CD14-positive monocyte (primary cell): ENCODE measurements around the gene NUTM1. TPM values are rescaled to one million over a fixed set of nuclear protein-coding genes. Genes with fewer than 3 reads are reported as not detected.

Source experiments
- DNase-seq, 3 donors: peaks; one replicate each; pipeline ENCODE4 v3.0.0-alpha.2; 2011 to 2022
- H2AFZ ChIP-seq: 2 replicates; pipeline ENCODE4 v1.6.0; 2012; ENCODE audit warnings: mild to moderate bottlenecking, low read depth, low read length, inconsistent platforms; ENCODE audit not compliant: insufficient read depth, poor library complexity, severe bottlenecking
- H3K27ac ChIP-seq, 2 donors: 1 replicate in 1 of 2; 2 replicates in 1 of 2; pipeline ENCODE4 v1.5.1; 2012 to 2013; ENCODE audit warnings: low read length in 2 of 2, control low read depth in 1 of 2, inconsistent platforms in 1 of 2, low read depth in 1 of 2, mild to moderate bottlenecking in 1 of 2
- H3K27me3 ChIP-seq, 2 donors: one replicate each; pipeline versions ENCODE4 v1.6.0 to v1.6.1; 2011 to 2013; ENCODE audit warnings: low read length in 2 of 2; ENCODE audit not compliant: control insufficient read depth in 2 of 2, insufficient read depth in 2 of 2
- H3K36me3 ChIP-seq, 2 donors: replicated peaks in 1 of 2; 1 replicate in 1 of 2; 2 replicates in 1 of 2; pipeline versions ENCODE4 v1.5.1 to v1.6.1; 2012 to 2013; ENCODE audit warnings: low read length in 2 of 2, control low read depth in 1 of 2, inconsistent platforms in 1 of 2, mild to moderate bottlenecking in 1 of 2; ENCODE audit not compliant: insufficient read depth in 2 of 2, control insufficient read depth in 1 of 2
- H3K4me1 ChIP-seq, 2 donors: 1 replicate in 1 of 2; 2 replicates in 1 of 2; pipeline versions ENCODE4 v1.5.1 to v1.6.1; 2012 to 2013; ENCODE audit warnings: low read length in 2 of 2, control low read depth in 1 of 2, inconsistent platforms in 1 of 2, mild to moderate bottlenecking in 1 of 2, moderate library complexity in 1 of 2; ENCODE audit not compliant: insufficient read depth in 2 of 2, control insufficient read depth in 1 of 2
- H3K4me2 ChIP-seq: replicated peaks from 2 replicates; pipeline ENCODE3; 2012; ENCODE audit warnings: low read length, moderate library complexity, mild to moderate bottlenecking; ENCODE audit not compliant: poor library complexity, severe bottlenecking; ENCODE audit errors: extremely low read depth
- H3K4me3 ChIP-seq, 3 experiments: fragments of 200-600 bp in 1 of 3; sonication (generic) in 1 of 3; replicated peaks in 1 of 3; 1 replicate in 2 of 3; 2 replicates in 1 of 3; pipeline ENCODE4 v1.5.1; 2011 to 2013; ENCODE audit warnings: low read length in 3 of 3, mild to moderate bottlenecking in 3 of 3, control low read depth in 2 of 3, low read depth in 2 of 3, inconsistent platforms in 1 of 3, moderate library complexity in 1 of 3
- H3K79me2 ChIP-seq: 2 replicates; pipeline ENCODE4 v1.6.0; 2012; ENCODE audit warnings: mild to moderate bottlenecking, control low read depth, inconsistent platforms, low read length, moderate library complexity; ENCODE audit not compliant: insufficient read depth
- H3K9ac ChIP-seq: 2 replicates; pipeline ENCODE4 v1.6.0; 2017; ENCODE audit warnings: low read length, mild to moderate bottlenecking; ENCODE audit not compliant: insufficient read depth, poor library complexity, severe bottlenecking
- H3K9me3 ChIP-seq, 2 donors: replicated peaks in 1 of 2; 1 replicate in 1 of 2; 2 replicates in 1 of 2; pipeline versions ENCODE4 v1.5.1 to v1.6.1; 2012 to 2013; ENCODE audit warnings: low read length in 2 of 2, control low read depth in 1 of 2; ENCODE audit not compliant: control insufficient read depth in 1 of 2, insufficient read depth in 1 of 2
- H4K20me1 ChIP-seq: 2 replicates; pipeline ENCODE4 v1.6.0; 2012; ENCODE audit warnings: mild to moderate bottlenecking, low read length, control low read depth, moderate library complexity; ENCODE audit not compliant: insufficient read depth
- H3K27ac Mint-ChIP-seq, 7 donors: one replicate each; pipeline ENCODE4 v1.8.0; 2020; ENCODE audit warnings: mild to moderate bottlenecking in 7 of 7, mixed read lengths in 7 of 7, moderate library complexity in 6 of 7, inconsistent platforms in 2 of 7
- H3K27me3 Mint-ChIP-seq, 3 donors: one replicate each; pipeline ENCODE4 v1.8.0; 2021 to 2022; ENCODE audit warnings: low read depth in 3 of 3, mild to moderate bottlenecking in 3 of 3, mixed read lengths in 3 of 3, moderate library complexity in 3 of 3, inconsistent platforms in 1 of 3
- H3K36me3 Mint-ChIP-seq, 2 donors: one replicate each; pipeline ENCODE4 v1.8.0; 2020; ENCODE audit warnings: mixed read lengths in 2 of 2, inconsistent platforms in 1 of 2, mild to moderate bottlenecking in 1 of 2
- H3K4me1 Mint-ChIP-seq: one replicate; pipeline ENCODE4 v1.8.0; 2020; ENCODE audit warnings: mild to moderate bottlenecking, mixed read lengths
- H3K4me3 Mint-ChIP-seq, 2 donors: one replicate each; pipeline ENCODE4 v1.8.0; 2020; ENCODE audit warnings: mild to moderate bottlenecking in 2 of 2, mixed read lengths in 2 of 2, moderate library complexity in 1 of 2
- H3K9me3 Mint-ChIP-seq, 7 donors: one replicate each; pipeline ENCODE4 v1.8.0; 2020 to 2022; ENCODE audit warnings: mixed read lengths in 7 of 7, mild to moderate bottlenecking in 6 of 7, moderate library complexity in 6 of 7, inconsistent platforms in 2 of 7
- CTCF ChIP-seq: fragments of 200-600 bp; IDR thresholded peaks from one replicate; pipeline ENCODE4 v1.8.0; 2022; ENCODE audit warnings: antibody characterized with exemption, mild to moderate bottlenecking
- WGBS: methylation state at CpG from one replicate; pipeline ENCODE4 v1.1.5; 2013; ENCODE audit warnings: missing lambda C conversion rate; ENCODE audit not compliant: insufficient coverage; 5-methylcytosine and 5-hydroxymethylcytosine counted together
- intact Hi-C, 2 donors: fragments of 100-400 bp; cut with micrococcal nuclease; formaldehyde crosslinking; loops; one replicate each; pipeline versions ENCODE4 v1.15.0 to v1.15.1; 2023
- polyA plus RNA-seq, 3 donors: library from polyadenylated mRNA; depleted of rRNA in 1 of 3; unstranded in 2 of 3; stranded (reverse) in 1 of 3; fragments of 300-500 nt in 2 of 3; fragments of >200 nt in 1 of 3; fragmentation: Illumina TruSeq in 2 of 3; gene quantifications; 1 replicate in 2 of 3; 2 replicates in 1 of 3; pipeline ENCODE4 v1.2.3, GENCODE V29; 2012 to 2021

Gene NUTM1
- polyA plus RNA-seq, 3 donors, result not detected

DNA sequence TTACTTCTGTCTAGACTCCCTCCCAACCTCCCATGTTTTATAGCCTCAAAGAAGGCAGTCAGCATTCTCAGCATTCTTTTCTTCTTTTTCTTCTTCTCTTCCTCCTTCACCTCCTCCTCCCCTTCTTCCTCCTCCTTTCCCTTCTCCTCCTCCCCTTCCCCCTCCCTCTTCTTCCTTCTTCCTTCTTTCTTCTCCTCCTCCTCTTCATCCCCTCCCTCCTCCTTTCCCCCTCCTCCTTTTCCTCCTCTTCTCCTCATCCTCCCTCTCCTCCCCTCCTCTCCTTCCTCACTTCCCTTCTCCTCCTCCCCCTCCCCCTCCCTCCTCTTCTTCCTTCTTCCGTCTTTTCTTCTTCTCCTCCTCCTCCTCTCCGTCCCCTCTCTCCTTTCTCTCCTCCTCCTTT is 27.5 kb downstream of the NUTM1 start:
- 45% methylated on average over 2 of the region's 2 CpGs for whole genome bisulfite sequencing
- H3K27me3 ChIP-seq, result no peaks in the 10 kb centered on the region
- H3K27me3 Mint-ChIP-seq, result peaks cover 2 to 3% (median 2%) of the 10 kb centered on the region in 3 donors

GRCh38 chr15:34373951-34374350 is 30.8 kb downstream of the NUTM1 start:
- Mint-ChIP-seq H3K27ac (no peak overlapping the region), H3K4me3 (no peak overlapping the region), H3K9me3 (peaks cover 0 to 6% (median 0%) of the 10 kb centered on the region in 7 donors), H3K27me3 (peaks cover 2 to 7% (median 3%) of the 10 kb centered on the region in 3 donors), H3K4me1 (peaks cover 5% of the 10 kb centered on the region), H3K36me3 (no peaks in the 10 kb centered on the region)
- Histone ChIP-seq H3K4me3 (no peak overlapping the region), H3K36me3 (no peaks in the 10 kb centered on the region), H3K4me2 (no peak overlapping the region), H3K4me1 (no peaks in the 10 kb centered on the region), H3K27me3 (no peaks in the 10 kb centered on the region), H3K9me3 (no peaks in the 10 kb centered on the region), H3K27ac (no peak overlapping the region), H3K79me2 (no peaks in the 10 kb centered on the region), H2AFZ (no peak overlapping the region), H3K9ac (no peak overlapping the region), H4K20me1 (no peaks in the 10 kb centered on the region)
- intact Hi-C loops, result no loop called here
- no peak for TF ChIP-seq CTCF
- DNase-seq, result no peak
- 97% methylated on average over 8 of the region's 8 CpGs for WGBS

More for the DNA sequence above, 27.5 kb downstream of the NUTM1 start:
- H3K27ac ChIP-seq, result no peak overlapping the region
- intact Hi-C loops, result no loop called here
- H3K27ac Mint-ChIP-seq, result no peak overlapping the region
- DNase-seq, result no peak
- no peak overlapping the region for H3K4me2 ChIP-seq
- no peak for TF ChIP-seq CTCF
- peaks cover 7% of the 10 kb centered on the region for H3K79me2 ChIP-seq
- no peaks in the 10 kb centered on the region for H4K20me1 ChIP-seq
- H3K4me1 ChIP-seq, result peaks cover 15 to 22% of the 10 kb centered on the region in 2 donors
- H3K36me3 ChIP-seq, result no peaks in the 10 kb centered on the region
- peaks cover 0 to 11% (median 0%) of the 10 kb centered on the region in 7 donors for H3K9me3 Mint-ChIP-seq
- no peak overlapping the region for H3K4me3 ChIP-seq
- H3K4me1 Mint-ChIP-seq, result peaks cover 25% of the 10 kb centered on the region
- H3K36me3 Mint-ChIP-seq, result no peaks in the 10 kb centered on the region
- no peaks in the 10 kb centered on the region for H3K9me3 ChIP-seq
- H3K9ac ChIP-seq, result no peak overlapping the region
- no peak overlapping the region for H3K4me3 Mint-ChIP-seq
- no peak overlapping the region for H2AFZ ChIP-seq
